Inflammatory macrophage treated with lipopolysaccharide for 1 hour (primary cell): Measurements from ENCODE around the gene FOXA1.

Source experiments
- DNase-seq, 2 donors: peaks; one replicate each; pipeline ENCODE4 v3.0.0-alpha.2; 2020 to 2022

Gene FOXA1

GRCh38 chr14:37601865-37602264 lies 6.8 kb upstream of the FOXA1 start:
- DNase-seq, result no peak

- no peak for DNase-seq
Observed at GRCh38 chr14:37600880-37601741, 6.1 kb upstream of the FOXA1 start.

- no peak for DNase-seq
Observed at GRCh38 chr14:37599507-37600368, 4.7 kb upstream of the FOXA1 start.

- no peak for DNase-seq
Observed at GRCh38 chr14:37598747-37599506, 3.9 kb upstream of the FOXA1 start.

DNA sequence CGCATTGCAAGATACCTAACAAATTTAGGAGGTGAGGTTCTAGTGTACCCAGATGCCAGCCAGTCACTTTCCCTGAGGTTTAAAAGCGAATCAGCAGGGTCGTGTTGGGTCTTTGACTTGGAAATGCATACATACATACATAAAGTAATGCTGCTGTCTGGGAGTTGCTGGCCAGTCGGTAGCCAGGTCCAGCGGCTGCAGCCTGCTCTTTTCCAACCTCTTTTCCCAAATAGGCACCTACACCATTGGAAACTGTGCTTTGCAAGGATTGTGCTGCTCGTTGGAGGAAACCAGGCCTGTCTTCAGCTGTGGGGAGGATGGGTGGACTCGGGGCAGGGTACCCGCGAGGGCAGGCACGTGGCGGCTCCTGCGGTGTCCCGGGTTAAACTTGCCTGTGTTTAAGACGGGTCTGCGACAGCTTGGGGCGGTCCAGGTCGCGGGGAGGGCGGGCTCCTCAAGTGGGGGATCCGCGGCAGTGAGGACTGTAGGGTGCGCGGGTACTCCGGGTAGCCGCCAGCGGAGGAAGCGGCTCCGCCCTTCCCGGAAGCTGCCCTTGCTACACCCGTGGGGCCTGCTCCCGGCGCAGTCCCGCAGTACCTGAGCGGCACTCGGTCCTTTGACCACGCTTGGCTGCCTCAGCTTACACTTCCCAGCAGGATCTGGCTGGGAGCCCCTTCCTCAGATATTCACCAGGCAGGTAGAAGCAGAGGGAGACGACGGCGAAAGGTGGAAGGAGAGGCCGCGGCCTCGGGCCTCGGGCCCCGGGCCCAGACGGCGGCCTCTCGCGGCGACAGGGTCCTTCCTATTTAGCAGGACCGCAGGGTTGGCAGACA lies 3.1 kb upstream of the FOXA1 start:
- no peak for DNase-seq

GRCh38 chr14:37597538-37597913 lies 2.5 kb upstream of the FOXA1 start:
- no peak for DNase-seq

GRCh38 chr14:37596790-37597472 lies 1.9 kb upstream of the FOXA1 start:
- DNase-seq, result no peak

- peak; percentile 16 to 27 for DNase-seq
Observed at GRCh38 chr14:37595809-37596621, 966 bp upstream of the FOXA1 start.

GRCh38 chr14:37594238-37594970 lies 645 bp downstream of the FOXA1 start:
- DNase-seq, result peak; percentile 55 to 67

GRCh38 chr14:37593511-37594237 lies 1.4 kb downstream of the FOXA1 start:
- no peak for DNase-seq

DNA sequence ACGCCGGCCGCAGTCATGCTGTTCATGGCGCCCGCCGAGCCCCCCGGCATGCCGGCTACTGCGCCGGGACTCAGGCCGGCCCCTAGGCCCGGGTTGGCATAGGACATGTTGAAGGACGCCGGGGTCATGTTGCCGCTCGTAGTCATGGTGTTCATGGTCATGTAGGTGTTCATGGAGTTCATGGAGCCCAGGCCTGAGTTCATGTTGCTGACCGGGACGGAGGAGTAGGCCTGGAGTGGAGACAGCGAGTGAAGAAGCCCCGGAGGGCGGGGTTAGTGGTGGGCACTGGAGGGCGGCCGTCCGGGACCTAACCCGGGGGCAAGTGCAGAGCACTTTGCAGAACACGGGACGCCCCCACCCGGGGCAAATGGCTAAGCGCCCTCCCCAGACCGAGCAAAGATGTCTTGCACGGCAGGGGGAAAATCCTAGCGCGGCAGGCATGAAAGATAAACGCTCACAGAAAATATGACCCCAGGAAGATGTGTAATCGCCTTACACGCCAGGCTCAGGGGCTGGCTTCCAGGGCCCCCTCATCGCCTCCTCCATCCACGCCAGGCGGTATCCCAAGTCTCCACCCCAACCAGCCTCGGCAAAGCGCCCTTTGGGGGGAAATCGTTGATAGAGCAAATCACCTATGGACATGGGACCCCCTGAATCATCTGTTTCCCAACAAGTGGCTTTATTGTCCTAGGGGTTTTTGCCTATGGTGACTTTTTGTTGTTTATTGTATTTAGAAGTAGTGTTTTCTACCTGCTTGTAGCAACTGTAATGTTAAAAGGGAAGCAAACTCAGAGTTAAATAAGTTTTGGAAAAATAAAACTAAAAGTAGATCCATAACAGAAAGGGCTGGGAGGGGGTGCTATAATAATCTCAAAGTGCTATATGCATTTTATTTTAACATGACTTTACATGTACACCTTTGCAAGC lies 2.3 kb downstream of the FOXA1 start:
- no peak for DNase-seq

DNA sequence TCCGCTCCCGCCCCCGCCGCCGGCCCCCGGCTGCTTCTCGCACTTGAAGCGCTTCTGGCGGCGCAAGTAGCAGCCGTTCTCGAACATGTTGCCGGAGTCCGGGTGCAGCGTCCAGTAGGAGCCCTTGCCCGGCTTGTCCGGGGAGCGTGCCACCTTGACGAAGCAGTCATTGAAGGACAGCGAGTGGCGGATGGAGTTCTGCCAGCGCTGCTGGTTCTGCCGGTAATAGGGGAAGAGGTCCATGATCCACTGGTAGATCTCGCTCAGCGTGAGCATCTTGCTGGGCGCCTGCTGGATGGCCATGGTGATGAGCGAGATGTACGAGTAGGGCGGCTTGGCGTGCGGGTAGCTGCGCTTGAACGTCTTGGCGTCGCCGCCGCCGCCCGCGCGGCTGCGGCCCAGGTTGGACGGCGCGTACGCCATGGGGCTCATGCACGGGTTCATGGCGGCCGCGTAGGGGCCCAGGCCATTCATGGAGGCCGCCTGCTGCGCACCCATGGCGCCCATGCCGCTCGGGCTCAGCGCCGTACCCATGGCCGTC lies 3.0 kb downstream of the FOXA1 start:
- no peak for DNase-seq

GRCh38 chr14:37591311-37591940 lies 3.6 kb downstream of the FOXA1 start:
- DNase-seq, result no peak

DNA sequence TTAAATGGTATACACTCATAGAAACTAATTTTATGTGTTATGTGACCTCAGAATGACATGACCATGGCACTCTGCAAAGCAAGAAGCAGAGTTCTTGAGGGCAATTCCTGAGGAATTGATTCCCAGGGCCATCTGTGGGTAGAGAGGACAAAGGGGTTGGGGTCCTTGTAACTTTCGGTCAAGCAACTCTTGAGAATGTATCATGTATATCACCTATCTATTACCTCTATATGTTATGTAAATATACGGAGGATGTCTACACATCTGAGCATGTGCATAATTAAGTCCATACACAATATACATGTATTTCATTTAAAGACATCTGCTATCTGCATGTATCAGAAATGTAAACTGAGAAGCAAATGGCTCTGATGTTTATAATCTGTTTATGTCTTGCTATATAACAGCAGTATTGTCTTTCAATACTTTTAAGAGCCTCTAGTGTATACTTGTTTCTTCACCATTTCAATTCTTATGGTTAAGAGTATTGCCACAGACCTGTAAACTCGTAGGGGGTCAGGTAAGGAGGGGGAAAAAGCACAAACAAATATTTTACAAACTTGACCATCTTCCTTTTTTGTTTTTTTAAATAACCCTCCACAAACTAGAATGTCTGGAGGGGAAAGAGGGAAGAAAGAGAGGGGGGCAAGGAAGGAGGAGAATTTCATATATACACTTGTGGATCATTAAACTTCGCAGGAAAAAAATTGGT lies 4.5 kb downstream of the FOXA1 start:
- no peak for DNase-seq

DNA sequence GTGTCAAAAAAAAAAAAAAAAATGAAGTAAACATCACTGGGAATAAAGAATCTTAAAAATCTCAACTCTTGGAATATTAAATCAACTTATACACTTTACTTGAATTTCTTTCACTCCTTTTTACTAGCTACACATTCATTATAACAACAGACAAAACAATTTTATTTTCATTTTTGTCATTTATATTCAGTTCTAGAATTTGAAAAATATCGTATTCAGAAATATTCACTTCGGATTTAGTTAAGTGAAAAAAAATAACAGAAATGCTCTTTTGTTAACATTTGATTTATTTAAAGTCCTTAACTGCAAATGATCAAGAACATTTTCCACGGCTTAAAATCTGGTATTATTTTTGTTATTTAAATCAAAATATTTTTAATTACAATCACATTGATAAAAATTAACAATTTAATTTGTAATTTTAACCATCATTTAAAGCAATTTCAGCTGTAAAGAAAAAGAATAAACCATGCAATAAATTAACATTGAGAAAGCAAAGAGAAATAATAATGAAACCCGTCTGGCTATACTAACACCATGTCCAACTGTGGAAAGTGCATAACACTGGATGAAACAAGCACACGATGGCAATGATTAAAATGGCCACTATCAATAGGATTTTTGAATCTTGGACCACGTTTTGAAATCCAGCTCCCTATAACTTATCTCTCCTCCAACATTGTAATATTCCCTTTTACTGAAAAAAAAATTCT lies 5.2 kb downstream of the FOXA1 start:
- DNase-seq, result no peak
